H1 (cell line): ENCODE results near the gene RND2. TPM values are rescaled to one million over a fixed set of nuclear protein-coding genes. Genes with fewer than 3 reads are reported as not detected.

Experiments
- CTCF ChIA-PET: fragments of 300-600 bp; sonication (Branson Sonifier 250); formaldehyde crosslinking; loops from one replicate; lab custom pipeline; 2021; ENCODE audit not compliant: partially characterized antibody; lab: Charles Lee
- POLR2A ChIA-PET: fragments of 300-600 bp; sonication (Branson Sonifier 250); formaldehyde crosslinking; loops from one replicate; lab custom pipeline; 2021; ENCODE audit warnings: inconsistent platforms; ENCODE audit not compliant: partially characterized antibody; lab: Charles Lee
- DNase-seq, 2 experiments: peaks; one replicate each; pipeline versions ENCODE4 v3.0.0 to v3.0.0-alpha.2; 2010 to 2022; ENCODE audit warnings: low spot score in 2 of 2, low read depth in 1 of 2, mixed read lengths in 1 of 2
- FAIRE-seq: peaks from 2 replicates; lab custom pipeline; 2011; peaks lifted over from hg19 to GRCh38; lab: Jason Lieb, UNC
- H2AFZ ChIP-seq: 2 replicates; pipeline ENCODE4 v1.8.1; 2012; ENCODE audit warnings: low read length, inconsistent platforms
- H2AK5ac ChIP-seq: 2 replicates; pipeline ENCODE4 v1.6.1; 2013; ENCODE audit warnings: low read depth, low read length
- H2BK120ac ChIP-seq: replicated peaks from 2 replicates; pipeline ENCODE3; 2013; ENCODE audit warnings: low read depth, low read length, inconsistent platforms
- H2BK12ac ChIP-seq: 2 replicates; pipeline ENCODE4 v1.6.1; 2013; ENCODE audit warnings: low read depth, low read length
- H2BK15ac ChIP-seq: 2 replicates; pipeline ENCODE4 v1.6.1; 2013; ENCODE audit warnings: low read length
- H2BK20ac ChIP-seq: 2 replicates; pipeline ENCODE4 v1.6.1; 2013; ENCODE audit warnings: low read length
- H2BK5ac ChIP-seq: 2 replicates; pipeline ENCODE4 v1.6.1; 2013; ENCODE audit warnings: low read depth, low read length
- H3K14ac ChIP-seq: 2 replicates; pipeline ENCODE4 v1.6.1; 2013; ENCODE audit warnings: inconsistent platforms; ENCODE audit not compliant: insufficient read length
- H3K18ac ChIP-seq: 2 replicates; pipeline ENCODE4 v1.6.1; 2013; ENCODE audit warnings: low read length; ENCODE audit errors: extremely low read depth
- H3K23ac ChIP-seq: 2 replicates; pipeline ENCODE4 v1.6.1; 2013; ENCODE audit warnings: inconsistent platforms; ENCODE audit not compliant: insufficient read length
- H3K23me2 ChIP-seq: 2 replicates; pipeline ENCODE4 v1.6.1; 2013; ENCODE audit warnings: low read depth, low read length
- H3K27ac ChIP-seq: 2 replicates; pipeline ENCODE4 v1.6.1; 2011; ENCODE audit warnings: low read depth, low read length, inconsistent platforms
- H3K27me3 ChIP-seq, 4 experiments: replicated peaks in 1 of 4; 1 replicate in 1 of 4; 2 replicates in 3 of 4; pipeline versions ENCODE4 v1.6.1 to v1.8.1; 2011 to 2013; ENCODE audit warnings: low read length in 3 of 4, mild to moderate bottlenecking in 3 of 4, inconsistent platforms in 2 of 4, mixed read lengths in 2 of 4, moderate library complexity in 1 of 4; ENCODE audit not compliant: control insufficient read depth in 3 of 4, insufficient read depth in 3 of 4; ENCODE audit errors: extremely low read depth in 1 of 4
- H3K36me3 ChIP-seq, 4 experiments: 2 replicates each; pipeline versions ENCODE4 v1.6.1 to v1.8.1; 2011 to 2013; ENCODE audit warnings: mild to moderate bottlenecking in 4 of 4, low read length in 3 of 4, moderate library complexity in 2 of 4, control low read depth in 1 of 4, inconsistent platforms in 1 of 4; ENCODE audit not compliant: insufficient read depth in 4 of 4, control insufficient read depth in 2 of 4
- H3K4ac ChIP-seq: replicated peaks from 2 replicates; pipeline ENCODE3; 2013; ENCODE audit warnings: low read length, low read depth, mixed read lengths, inconsistent platforms; ENCODE audit not compliant: insufficient read length
- H3K4me1 ChIP-seq, 4 experiments: replicated peaks in 1 of 4; 1 replicate in 1 of 4; 2 replicates in 3 of 4; pipeline versions ENCODE4 v1.6.1 to v1.8.1; 2011 to 2013; ENCODE audit warnings: low read length in 3 of 4, inconsistent platforms in 2 of 4, mixed read lengths in 1 of 4; ENCODE audit not compliant: insufficient read depth in 4 of 4, control insufficient read depth in 3 of 4
- H3K4me2 ChIP-seq, 2 experiments: 2 replicates each; pipeline versions ENCODE4 v1.6.1 to v1.8.1; 2011 to 2013; ENCODE audit warnings: low read depth in 2 of 2, low read length in 2 of 2, control low read depth in 1 of 2, inconsistent platforms in 1 of 2, mild to moderate bottlenecking in 1 of 2; ENCODE audit not compliant: insufficient read depth in 1 of 2
- H3K4me3 ChIP-seq, 4 experiments: fragments of 200-600, 300-600 bp in 1 of 4; sonication (generic), shearing (Covaris generic), sonication (Bioruptor Twin) in 1 of 4; 2 replicates each; pipeline versions ENCODE4 v1.5.1 to v1.8.1; 2011 to 2016; ENCODE audit warnings: low read length in 4 of 4, low read depth in 3 of 4, control low read depth in 2 of 4, inconsistent platforms in 2 of 4, mild to moderate bottlenecking in 2 of 4, mixed read lengths in 1 of 4, moderate library complexity in 1 of 4; ENCODE audit not compliant: insufficient read depth in 2 of 4; ENCODE audit errors: extremely low read depth in 1 of 4
- H3K56ac ChIP-seq: replicated peaks from 2 replicates; pipeline ENCODE3; 2013; ENCODE audit warnings: low read depth, mild to moderate bottlenecking, mixed read lengths, low read length, inconsistent platforms; ENCODE audit not compliant: insufficient read length
- H3K79me1 ChIP-seq: 2 replicates; pipeline ENCODE4 v1.6.1; 2013; ENCODE audit warnings: low read depth, low read length, control low read depth
- H3K79me2 ChIP-seq, 2 experiments: 2 replicates each; pipeline versions ENCODE4 v1.6.1 to v1.8.1; 2012 to 2013; ENCODE audit warnings: low read length in 2 of 2, mild to moderate bottlenecking in 2 of 2, inconsistent platforms in 1 of 2; ENCODE audit not compliant: insufficient read depth in 2 of 2, control insufficient read depth in 1 of 2
- H3K9ac ChIP-seq, 4 experiments: replicated peaks in 1 of 4; 1 replicate in 1 of 4; 2 replicates in 3 of 4; pipeline versions ENCODE4 v1.6.1 to v1.8.1; 2011 to 2013; ENCODE audit warnings: low read depth in 3 of 4, low read length in 3 of 4, control low read depth in 2 of 4, mild to moderate bottlenecking in 2 of 4, moderate library complexity in 2 of 4, inconsistent platforms in 1 of 4; ENCODE audit errors: extremely low read depth in 1 of 4
- H3K9me3 ChIP-seq, 2 experiments: 2 replicates each; pipeline versions ENCODE4 v1.6.1 to v1.8.1; 2012 to 2013; ENCODE audit warnings: mild to moderate bottlenecking in 2 of 2, moderate library complexity in 2 of 2, control low read depth in 1 of 2, inconsistent platforms in 1 of 2, low read depth in 1 of 2, low read length in 1 of 2, mixed read lengths in 1 of 2; ENCODE audit not compliant: insufficient read depth in 2 of 2
- H4K20me1 ChIP-seq, 2 experiments: replicated peaks in 1 of 2; 2 replicates each; pipeline versions ENCODE3 to v1.8.1; 2011 to 2013; ENCODE audit warnings: inconsistent platforms in 2 of 2, low read length in 2 of 2, mild to moderate bottlenecking in 1 of 2; ENCODE audit not compliant: insufficient read depth in 2 of 2, control insufficient read depth in 1 of 2
- H4K5ac ChIP-seq: 2 replicates; pipeline ENCODE4 v1.6.1; 2013; ENCODE audit warnings: low read length, low read depth, mixed read lengths, inconsistent platforms; ENCODE audit not compliant: insufficient read length
- H4K8ac ChIP-seq: 2 replicates; pipeline ENCODE4 v1.8.0; 2013; ENCODE audit warnings: mild to moderate bottlenecking, moderate library complexity, low read length, inconsistent platforms; ENCODE audit not compliant: insufficient read depth; ENCODE audit errors: extremely low read depth
- H4K91ac ChIP-seq: replicated peaks from 2 replicates; pipeline ENCODE3; 2013; ENCODE audit warnings: low read length, mixed read lengths, inconsistent platforms; ENCODE audit not compliant: insufficient read length
- CHD1 ChIP-seq: IDR thresholded peaks from 2 replicates; pipeline ENCODE4 v1.6.1; 2012; ENCODE audit warnings: low read depth, low read length, improper control_type of control experiment
- WGBS, 2 experiments: shearing (Covaris generic) in 1 of 2; methylation state at CpG; one replicate each; pipeline versions ENCODE4 v1.1.6 to v1.1.7; 2013 to 2015; ENCODE audit warnings: low lambda C conversion rate in 2 of 2, mixed read lengths in 2 of 2, inconsistent platforms in 1 of 2, low coverage in 1 of 2, missing lambda C conversion rate in 1 of 2; ENCODE audit not compliant: insufficient replicate concordance in 2 of 2, insufficient coverage in 1 of 2, insufficient read length in 1 of 2; ENCODE audit errors: extremely low coverage in 1 of 2, missing lambda C conversion rate in 1 of 2; 5-methylcytosine and 5-hydroxymethylcytosine counted together
- polyA plus RNA-seq, 7 experiments: library from polyadenylated mRNA; depleted of rRNA in 3 of 7; stranded (reverse) in 5 of 7; unstranded in 2 of 7; fragments of >200 nt in 5 of 7; fragments of 200-250 nt in 2 of 7; gene quantifications; 1 replicate in 5 of 7; 2 replicates in 1 of 7; 4 replicates in 1 of 7; pipeline versions ENCODE4 v1.2.1 to v1.2.3, GENCODE V29; 2011 to 2013; ENCODE audit warnings: missing spikeins in 2 of 7, mixed read lengths in 2 of 7
- total RNA-seq: library from RNA; stranded (reverse); fragmentation: NEBNext Ultra II Directional; extraction: Animal tissue kit (Norgen Biotek cat#: 25700); gene quantifications from 2 replicates; pipeline ENCODE4 v1.2.1, GENCODE V29; 2021

RND2 gene
- total and polyA plus RNA-seq, 2 of the 8 experiments (the other 6 are each of a cell fraction or from before 2014, with no cell fraction given) = 51.3 to 61.4 TPM

DNA sequence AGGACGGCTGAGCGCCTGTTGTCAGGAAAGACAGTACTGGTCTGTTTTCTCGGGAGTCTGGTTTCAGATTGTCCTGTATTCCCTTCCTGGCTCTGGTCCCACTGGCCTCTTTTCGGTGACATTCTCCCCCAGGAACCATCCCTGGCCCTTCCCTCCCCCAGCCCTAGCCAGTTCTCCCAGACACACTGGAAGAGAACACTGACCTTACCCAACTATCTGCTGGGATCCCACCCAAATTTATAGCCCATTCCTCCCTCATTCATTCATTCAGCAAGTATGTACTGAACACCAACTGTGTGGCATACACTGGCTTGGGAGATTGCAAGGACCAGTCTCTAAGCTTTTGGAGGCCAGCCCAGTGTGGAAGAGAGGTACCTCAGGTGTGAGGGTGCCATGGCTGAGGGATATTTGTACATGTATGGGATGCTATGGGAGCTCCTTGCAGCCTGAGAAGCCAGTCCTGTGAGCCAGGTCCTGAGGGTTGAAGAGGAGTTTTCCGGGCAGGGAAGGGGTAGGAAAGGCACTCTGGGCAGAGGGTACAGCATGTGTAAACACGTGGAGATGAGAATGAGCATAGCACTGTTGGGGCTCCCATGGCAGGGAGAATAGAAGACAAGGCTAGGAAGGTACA lies 5.2 kb downstream of the RND2 start:
- 89% methylated on average over 6 of the region's 6 CpGs; no CpG with 5 or more reads in 1 of the 2 experiments for WGBS, 2 experiments
- no peak for TF ChIP-seq CHD1

More for the DNA sequence above, 5.2 kb downstream of the RND2 start:
- H3K36me3 ChIP-seq = peaks cover 0 to 22% (median 4%) of the 10 kb centered on the region in 4 experiments; a peak in 2 of 8 replicates
- H2BK12ac ChIP-seq = no peak overlapping the region
- H2BK120ac ChIP-seq = no peak overlapping the region
- FAIRE-seq = no peak
- H3K27ac ChIP-seq = no peak overlapping the region
- no peak overlapping the region for H2BK15ac ChIP-seq
- H2BK5ac ChIP-seq = no peak overlapping the region
- no peak overlapping the region for H3K4me3 ChIP-seq
- H3K27me3 ChIP-seq = no peaks in the 10 kb centered on the region
- no peaks in the 10 kb centered on the region; the same call in 1 of the 2 replicates for H3K23me2 ChIP-seq
- no peak overlapping the region for H3K4ac ChIP-seq
- CTCF ChIA-PET = interaction anchor here (1.3 kb wide), 1 partner anchor 279 kb away, joined by 4 read pairs; no protein-coding TSS in a partner anchor
- H3K79me2 ChIP-seq = peaks cover 0 to 6% of the 10 kb centered on the region in 2 experiments; a peak in 2 of 4 replicates
- H3K79me1 ChIP-seq = no peaks in the 10 kb centered on the region; the same call in 1 of the 2 replicates
- H2AK5ac ChIP-seq = no peak overlapping the region
- POLR2A ChIA-PET = interaction anchor here (0.6 to 4.0 kb wide), 8 partner anchors 8 to 285 kb away, joined by 3 to 21 read pairs (median 4); partner anchors contain the start of genes BRCA1, RPL27 and VAT1
- H4K5ac ChIP-seq = no peak overlapping the region
- no peak for DNase-seq
- no peak overlapping the region for H2BK20ac ChIP-seq
- H3K4me1 ChIP-seq = peaks cover 26 to 41% (median 32%) of the 10 kb centered on the region in 4 experiments
- H4K20me1 ChIP-seq = no peaks in the 10 kb centered on the region
- H2AFZ ChIP-seq = no peak overlapping the region
- H3K23ac ChIP-seq = no peak overlapping the region
- H3K56ac ChIP-seq = no peak overlapping the region
- H4K8ac ChIP-seq = no peak overlapping the region
- no peak overlapping the region for H3K14ac ChIP-seq
- H3K9me3 ChIP-seq = no peaks in the 10 kb centered on the region
- no peak overlapping the region for H4K91ac ChIP-seq
- no peak overlapping the region for H3K9ac ChIP-seq
- H3K18ac ChIP-seq = no peak overlapping the region
- no peak overlapping the region for H3K4me2 ChIP-seq
